Suppressor macrophage (primary cell): ENCODE results near the gene RBBP4.
"Not testable (repeated sequence)": the region's sequence is repeated elsewhere in the genome, so short reads cannot be mapped to it uniquely, and the experiment has no call there.

Experiments used
- DNase-seq, 4 experiments: peaks; one replicate each; pipeline ENCODE4 v3.0.0-alpha.2; 2020 to 2022

The RBBP4 gene

DNA sequence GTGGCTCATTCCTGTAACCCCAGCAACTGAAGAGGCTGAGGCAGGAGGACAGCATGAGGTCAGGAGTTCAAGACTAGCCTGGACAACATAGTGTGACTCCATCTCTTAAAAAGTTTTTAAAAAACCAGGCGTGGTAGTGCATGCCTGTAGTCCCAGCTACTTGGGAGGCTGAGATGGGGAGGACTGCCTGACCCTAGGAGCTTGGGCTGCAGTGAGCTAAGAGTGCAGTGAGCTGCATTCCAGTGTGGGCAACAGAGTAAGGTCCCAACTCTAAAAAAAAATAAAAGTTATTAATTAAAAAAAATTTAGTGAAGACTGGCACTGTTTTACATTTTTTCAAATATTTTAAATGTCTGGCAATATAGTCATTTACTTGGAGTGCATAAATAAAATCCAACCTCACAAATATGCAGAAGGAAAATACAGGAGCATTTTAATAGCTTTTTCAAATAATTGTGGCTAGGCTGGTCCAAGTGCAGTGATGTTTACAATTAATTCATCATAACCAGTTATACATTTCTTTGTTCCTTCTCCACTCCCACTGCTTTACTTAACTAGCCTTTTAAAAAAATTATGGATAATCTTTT is 11.4 kb upstream of the RBBP4 start:
- DNase-seq, result no peak

GRCh38 chr1:32642292-32642827 is 8.6 kb upstream of the RBBP4 start:
- DNase-seq, result not testable (repeated sequence)

- DNase-seq, result no peak
Measured at GRCh38 chr1:32644426-32644825, 6.6 kb upstream of the RBBP4 start.

- DNase-seq, result peak in 1 of 4 experiments; percentile 4
Measured at GRCh38 chr1:32647308-32648134, 3.5 kb upstream of the RBBP4 start.

DNA sequence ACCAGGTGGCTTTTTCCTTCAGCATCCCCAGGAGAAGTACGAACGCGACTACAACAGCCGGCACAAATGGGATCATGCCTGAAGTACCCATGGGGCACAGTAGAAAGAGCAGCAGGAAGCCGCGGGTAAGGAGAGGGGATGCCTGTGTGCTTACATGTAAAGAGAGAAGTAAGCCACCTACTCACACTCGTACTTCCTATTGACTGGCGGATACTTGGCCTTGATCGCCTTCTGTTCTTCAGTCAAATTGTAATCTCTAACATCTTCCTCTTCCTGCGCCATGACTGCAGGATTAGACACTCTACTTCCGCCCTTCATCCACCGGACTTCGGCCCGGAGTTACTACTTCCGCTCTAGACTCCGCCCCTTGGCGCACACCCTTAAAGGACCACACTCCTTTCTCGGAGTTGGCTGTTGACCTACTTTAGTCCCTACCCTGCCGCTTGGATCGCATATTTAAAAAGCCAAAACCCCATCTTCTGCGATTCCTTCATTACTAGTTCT is 708 bp upstream of the RBBP4 start, which contains the start of gene ZBTB8OS:
Gene ZBTB8OS (minus strand): TSS at position 303 of the 504 bp plus-strand sequence. CDS start 21 bp downstream, at position 282.
- peak; percentile 95 to 99 (median 96) for DNase-seq

GRCh38 chr1:32651461-32652073 is 559 bp downstream of the RBBP4 start:
- peak in 1 of 4 experiments; percentile 85 for DNase-seq

- no peak for DNase-seq
Measured at GRCh38 chr1:32652244-32652962, 1.4 kb downstream of the RBBP4 start.

DNA sequence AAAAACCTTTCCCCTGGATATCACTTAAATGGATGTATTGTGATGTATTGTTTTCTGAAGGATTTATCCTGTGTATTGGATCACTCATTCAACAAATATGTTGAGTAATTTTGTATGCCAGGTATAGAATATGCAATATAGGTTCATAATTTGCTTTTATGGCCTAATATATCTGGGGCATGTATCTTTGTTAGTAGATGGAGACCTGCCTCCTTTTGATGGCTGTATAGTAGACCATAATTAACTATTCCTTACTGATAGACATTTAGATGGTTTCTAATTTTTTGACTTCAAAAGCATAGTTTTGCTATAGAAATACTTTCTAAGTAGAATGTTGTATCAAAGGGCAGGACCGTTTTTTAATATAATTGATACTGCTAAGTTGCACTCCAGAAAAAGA is 8.6 kb downstream of the RBBP4 start:
- no peak for DNase-seq

- no peak for DNase-seq
Measured at GRCh38 chr1:32665915-32666314, 14.9 kb downstream of the RBBP4 start.

DNA sequence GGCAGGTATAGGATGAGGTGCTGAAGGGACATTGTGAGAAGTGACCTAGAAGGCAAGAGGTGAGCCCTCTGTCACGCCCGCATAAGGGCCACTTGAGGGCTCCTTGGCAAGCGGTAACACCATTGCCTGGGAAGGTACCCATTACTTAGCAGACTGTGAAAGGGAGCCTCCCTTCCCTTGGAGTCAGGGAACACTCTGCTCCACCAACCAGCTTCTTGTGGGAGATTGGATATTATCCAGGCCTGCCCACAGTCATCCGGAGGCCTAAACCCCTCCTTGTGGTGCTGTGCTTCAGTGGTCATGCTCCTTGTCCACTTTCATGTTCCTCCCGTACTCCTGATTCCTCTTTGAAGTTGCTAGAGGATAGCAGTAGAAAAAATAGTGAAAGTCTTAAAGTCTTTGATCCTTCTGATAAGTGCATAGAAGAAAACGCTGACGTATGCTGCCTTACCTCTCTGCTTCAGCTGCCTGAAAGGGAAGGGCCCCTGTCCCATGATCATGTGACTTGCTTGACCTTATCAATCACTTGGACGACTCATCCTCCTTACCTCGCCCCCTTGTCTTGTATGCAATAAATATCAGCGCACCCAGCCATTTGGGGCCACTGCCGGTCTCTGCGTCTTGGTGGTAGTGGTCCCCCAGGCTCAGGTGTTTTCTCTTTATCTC is 16.0 kb downstream of the RBBP4 start:
- DNase-seq, result no peak

GRCh38 chr1:32668716-32669115 is 17.7 kb downstream of the RBBP4 start:
- not testable (repeated sequence) for DNase-seq

DNA sequence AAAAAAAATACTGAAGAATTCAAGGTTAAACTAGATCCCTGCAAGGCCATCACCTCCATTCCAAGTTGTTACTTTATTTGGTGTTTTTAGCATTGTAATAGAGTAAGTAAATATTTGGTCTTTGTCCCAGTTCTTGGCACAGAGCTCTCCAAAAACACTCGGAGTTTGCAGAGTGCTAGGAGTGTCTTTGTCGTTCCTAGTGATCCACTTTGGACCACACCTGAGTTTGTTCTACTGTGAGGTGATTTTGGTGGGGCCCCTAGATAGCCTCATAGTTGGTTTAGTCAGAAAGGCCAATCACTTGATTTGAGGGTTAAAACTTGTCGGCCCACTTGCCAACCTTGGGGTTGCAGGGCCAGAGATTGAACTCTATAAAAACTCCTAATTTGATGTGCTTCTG is 25.9 kb downstream of the RBBP4 start:
- DNase-seq, result no peak

- not testable (repeated sequence) for DNase-seq
Measured at GRCh38 chr1:32679993-32680392, 29.0 kb downstream of the RBBP4 start.

GRCh38 chr1:32680642-32681041 is 29.6 kb downstream of the RBBP4 start:
- no peak for DNase-seq

DNA sequence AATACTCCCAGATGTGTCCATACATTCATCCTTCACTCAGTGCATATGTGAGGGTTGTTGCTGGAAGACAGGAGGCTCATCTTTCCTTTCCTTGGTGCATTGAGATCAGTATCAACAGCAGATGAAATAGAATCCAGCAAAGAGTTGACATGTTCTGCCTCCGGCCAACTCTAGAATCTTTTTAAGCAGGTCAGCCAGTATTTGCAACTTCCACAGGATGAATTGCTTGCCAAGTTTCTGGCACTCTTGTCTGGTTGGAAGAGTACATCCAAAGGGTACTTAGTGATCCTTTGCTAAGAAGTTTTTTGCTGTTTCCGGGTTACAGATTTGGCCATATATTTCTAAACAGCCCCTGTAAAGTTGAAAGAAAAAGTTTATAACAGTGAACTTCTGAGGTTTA is 30.5 kb downstream of the RBBP4 start:
- no peak for DNase-seq

DNA sequence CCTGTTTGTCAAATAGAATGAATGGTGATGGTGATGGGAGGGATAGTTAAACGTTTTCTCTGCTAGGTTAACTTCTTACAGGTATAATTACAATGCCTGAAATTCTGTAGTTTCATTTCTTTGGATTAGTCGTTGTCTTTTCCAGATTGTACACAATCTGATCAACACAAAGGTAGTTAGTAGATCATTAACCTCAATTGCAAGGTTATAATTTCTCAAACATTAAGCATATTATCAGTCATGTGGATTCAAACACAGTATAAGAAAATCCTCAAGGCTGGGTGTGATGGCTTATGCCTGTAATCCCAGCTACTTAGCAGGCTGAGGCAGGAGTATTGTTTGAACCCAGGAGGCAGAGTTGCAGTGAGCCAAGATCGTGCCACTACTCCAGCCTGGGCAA is 31.0 kb downstream of the RBBP4 start:
- no peak for DNase-seq

DNA sequence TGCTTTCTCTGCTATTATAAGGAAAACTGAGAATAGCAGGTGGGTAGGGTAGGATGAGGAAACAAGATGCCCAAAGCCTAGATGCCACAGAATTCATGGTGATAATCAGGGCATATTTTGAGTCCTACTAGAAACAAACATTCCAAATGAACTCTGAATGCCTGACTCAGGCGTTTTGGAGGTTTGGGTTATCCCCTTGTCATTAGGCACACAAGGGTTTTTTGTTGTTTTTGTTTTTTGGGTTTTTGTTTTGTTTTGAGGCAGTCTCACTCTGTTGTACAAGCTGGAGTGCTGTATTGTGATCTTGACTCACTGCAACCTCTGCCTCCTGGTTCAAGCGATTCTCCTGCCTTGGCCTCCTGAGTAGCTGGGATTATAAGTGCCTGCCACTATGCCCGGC is 32.4 kb downstream of the RBBP4 start:
- no peak for DNase-seq

GRCh38 chr1:32684167-32684811 is 33.3 kb downstream of the RBBP4 start:
- DNase-seq, result no peak

DNA sequence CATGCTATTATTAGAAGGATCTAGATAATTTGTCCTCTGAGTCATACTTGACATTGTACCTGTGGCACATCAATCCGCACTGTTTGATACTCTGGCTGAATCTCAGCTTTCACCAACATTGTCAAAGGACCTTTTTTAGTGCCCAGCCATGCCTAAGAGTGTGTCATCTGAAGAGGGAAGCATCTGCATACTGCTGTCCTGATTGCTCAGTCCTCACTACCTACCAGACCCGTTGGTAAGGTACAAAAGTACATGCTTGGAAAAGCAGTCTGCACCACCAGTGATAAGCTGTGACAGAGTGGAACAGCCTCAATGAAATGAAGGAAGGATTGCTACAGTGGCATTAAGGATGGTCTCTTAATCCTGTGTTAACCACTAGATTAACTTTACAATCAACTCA is 34.5 kb downstream of the RBBP4 start:
- DNase-seq, result no peak

GRCh38 chr1:32686387-32686786 is 35.4 kb downstream of the RBBP4 start:
- DNase-seq, result no peak

DNA sequence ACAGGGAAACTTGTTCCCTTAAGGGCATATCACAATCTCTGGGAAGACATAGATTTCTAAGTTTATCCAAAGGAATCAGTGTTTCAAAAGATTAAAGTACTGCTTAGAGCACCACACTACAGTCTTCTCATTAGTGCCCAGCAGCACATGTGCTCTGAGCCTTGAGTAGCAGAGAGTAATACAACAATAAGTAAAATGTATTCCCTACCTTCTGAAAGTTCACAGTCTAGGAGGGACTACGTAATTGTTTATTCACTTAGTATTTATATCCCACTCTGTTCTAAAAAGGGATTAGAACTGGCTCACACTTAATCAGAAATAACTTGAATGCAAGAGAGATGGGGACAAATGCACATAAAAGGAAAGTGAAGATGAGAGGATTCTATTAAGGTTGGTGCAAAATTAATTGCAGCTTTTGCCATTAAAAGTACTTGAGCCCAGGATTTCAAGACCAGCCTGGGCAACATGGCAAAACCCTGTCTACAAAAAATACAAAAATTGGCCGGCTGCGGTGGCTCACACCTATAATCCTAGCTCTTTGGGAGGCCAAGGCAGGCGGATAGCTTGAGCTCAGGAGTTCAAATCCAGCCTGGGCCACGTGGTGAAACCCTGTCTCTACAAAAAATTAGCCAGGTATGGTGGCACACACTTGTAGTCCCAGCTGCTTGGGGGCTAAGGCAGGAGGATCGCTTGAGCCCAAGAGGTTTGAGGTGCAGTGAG is 42.6 kb downstream of the RBBP4 start:
- DNase-seq, result no peak
